Erythroblast (primary cell): Measurements from ENCODE around the gene FBXO45.
"Not testable (repeated sequence)": the region's sequence is repeated elsewhere in the genome, so short reads cannot be mapped to it uniquely, and the experiment has no call there.

ENCODE experiments used
- GATA1 ChIP-seq: IDR thresholded peaks from 2 replicates; pipeline ENCODE4 v1.6.1; 2011; ENCODE audit warnings: low read depth, mild to moderate bottlenecking, control low read depth, low read length, moderate library complexity
- POLR2A ChIP-seq: IDR thresholded peaks from 2 replicates; pipeline ENCODE4 v1.6.1; 2011; ENCODE audit warnings: mild to moderate bottlenecking, low read length

- not testable (repeated sequence) for TF ChIP-seq POLR2A, GATA1
Measured at GRCh38 chr3:196637941-196638340, 69.5 kb downstream of the FBXO45 start.
